Measurements from ENCODE around the gene EEF1AKMT1. TPM values are rescaled to one million over a fixed set of nuclear protein-coding genes. Genes with fewer than 3 reads are reported as not detected.

EEF1AKMT1 gene
- total and polyA plus RNA-seq, 10 of the 15 experiments (the other 5 are each of a cell fraction or from before 2014, with no cell fraction given): 7.9 to 44.5 (median 11.0) TPM

DNA sequence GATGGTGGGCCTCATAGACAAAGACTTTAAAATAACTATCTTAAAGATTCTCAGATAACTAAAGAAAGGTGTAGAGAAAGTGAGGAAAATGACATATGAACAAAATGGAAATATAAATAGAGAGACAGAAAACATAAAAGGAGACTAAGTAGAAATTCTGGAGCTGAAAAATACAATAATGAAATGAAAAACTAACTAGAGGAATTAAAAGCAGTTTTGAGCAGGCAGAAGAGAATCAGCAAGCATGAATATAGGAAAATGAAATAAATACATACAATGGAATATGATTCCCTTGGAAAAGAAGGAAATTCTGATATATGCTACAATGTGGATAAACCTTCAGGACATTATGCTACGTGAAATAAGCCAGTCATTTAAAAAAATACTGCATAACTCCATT, 3.9 kb downstream of the EEF1AKMT1 start:
- H3K27me3 ChIP-seq (replicated peaks in 1 of 2; ENCODE audit: control insufficient read depth in 2 of 2, insufficient read depth in 2 of 2, low read length in 1 of 2): no peaks in the 10 kb centered on the region
- peaks cover 0 to 5% of the 10 kb centered on the region in 2 experiments; a peak in 1 of 4 replicates for H3K36me3 ChIP-seq (ENCODE audit: control insufficient read depth in 2 of 2, insufficient read depth in 2 of 2, low read length in 1 of 2)
- CTCF ChIA-PET: no interaction called here
- FAIRE-seq (no peak), DNase-seq (ENCODE audit: low read depth, low spot score) (no peak), ATAC-seq (no peak)
- peaks cover 10% of the 10 kb centered on the region; the same call in 2 of the 3 replicates for H3K9me3 ChIP-seq (replicated peaks; ENCODE audit: control insufficient read depth, insufficient read depth, low read length)
- no TSS peak for BruUV-seq (replicated peaks)
- POLR2A ChIA-PET: interaction anchor here (0.6 kb wide), 1 partner anchor 226 kb away, joined by 3 read pairs; no protein-coding TSS in a partner anchor
- no peak overlapping the region for H3K4me2 ChIP-seq (ENCODE audit: control insufficient read depth, insufficient read depth)
- in situ Hi-C loops (cut with MboI) (no loop called here), intact Hi-C loops (cut with micrococcal nuclease; ENCODE audit: unreplicated experiment) (loop anchor here (1.0 to 5.0 kb wide), 2 partner anchors 27 to 273 kb away; no protein-coding TSS in a partner anchor)
- H3K27ac ChIP-seq (ENCODE audit: control insufficient read depth, insufficient read depth): no peak overlapping the region
- SMC1A ChIA-PET (ENCODE audit: uncharacterized antibody, unreplicated experiment): no interaction called here
- H3K4me1 ChIP-seq (ENCODE audit: control insufficient read depth, insufficient read depth, low read length): peaks cover 4% of the 10 kb centered on the region; the same call in 1 of the 2 replicates
- no peak overlapping the region for H3K9ac ChIP-seq (ENCODE audit: control insufficient read depth, insufficient read depth, low read length)
- TF ChIP-seq CBX5 (IDR thresholded peaks at IDR 0.05; ENCODE audit: low read depth) (0 out of 2 replicates have a peak, but pooled peaks have one; percentile 60), WRNIP1 (IDR thresholded peaks at IDR 0.05; ENCODE audit: borderline replicate concordance, low read depth, low read length) (no peak), RFX5 (IDR thresholded peaks at IDR 0.05; ENCODE audit: low read depth, low read length) (no peak)
- 94% methylated on average over 1 of the region's 1 CpG for WGBS (ENCODE audit: insufficient coverage, insufficient replicate concordance, low lambda C conversion rate, missing lambda C conversion rate)
- H3K79me2 ChIP-seq (ENCODE audit: control insufficient read depth, insufficient read depth, low read length): peaks cover 18% of the 10 kb centered on the region
- H4K20me1 ChIP-seq (ENCODE audit: control insufficient read depth, insufficient read depth): no peaks in the 10 kb centered on the region
- no peak overlapping the region for H2AFZ ChIP-seq (ENCODE audit: control insufficient read depth, low read depth, low read length)
- RAD21 ChIA-PET (ENCODE audit: unreplicated experiment): no interaction called here
- no peak overlapping the region for H3K4me3 ChIP-seq

DNA sequence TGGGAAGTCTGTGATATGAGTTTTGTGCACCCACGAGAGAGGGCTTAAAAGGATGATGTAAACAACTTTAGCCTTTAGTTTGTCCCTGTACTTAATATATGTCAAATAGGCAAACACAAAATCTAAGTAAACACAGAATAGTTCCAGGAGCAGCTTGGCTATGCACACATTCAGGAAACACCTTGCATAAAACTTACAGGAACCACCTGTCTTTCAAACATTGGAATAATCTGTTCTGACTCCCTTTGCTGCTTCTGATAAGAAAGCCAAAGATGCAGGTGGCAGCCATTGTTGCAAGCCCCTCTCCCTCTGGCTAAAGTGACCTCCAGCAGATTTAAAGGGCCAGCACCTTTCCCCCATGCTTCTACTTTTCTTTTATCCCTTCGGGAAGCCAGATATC, 4.7 kb downstream of the EEF1AKMT1 start:
- no peaks in the 10 kb centered on the region for H3K27me3 ChIP-seq (replicated peaks in 1 of 2; ENCODE audit: control insufficient read depth in 2 of 2, insufficient read depth in 2 of 2, low read length in 1 of 2)
- H3K4me3 ChIP-seq: no peak overlapping the region
- ATAC-seq (no peak), DNase-seq (ENCODE audit: low read depth, low spot score) (no peak), FAIRE-seq (no peak)
- intact Hi-C loops (cut with micrococcal nuclease; ENCODE audit: unreplicated experiment) (loop anchor here (1.0 kb wide), 1 partner anchor 26 kb away; no protein-coding TSS in a partner anchor), in situ Hi-C loops (cut with MboI) (no loop called here)
- H3K4me2 ChIP-seq (ENCODE audit: control insufficient read depth, insufficient read depth): no peak overlapping the region
- no peak overlapping the region for H3K9ac ChIP-seq (ENCODE audit: control insufficient read depth, insufficient read depth, low read length)
- no peak for TF ChIP-seq NR2C2 (IDR thresholded peaks at IDR 0.05; ENCODE audit: borderline replicate concordance, control insufficient read depth, insufficient read length, low read depth)
- TF ChIP-seq SUPT20H (IDR thresholded peaks at IDR 0.05; ENCODE audit: borderline replicate concordance, control insufficient read depth, low read depth, low read length): no peak
- TF ChIP-seq MEF2A (IDR thresholded peaks at IDR 0.05; ENCODE audit: insufficient read depth, low read depth, low read length): no peak
- TF ChIP-seq RAD21 (IDR thresholded peaks at IDR 0.05; ENCODE audit: insufficient read depth, low read depth, low read length): no peak
- no peak for TF ChIP-seq CHD1 (IDR thresholded peaks at IDR 0.05; ENCODE audit: low read depth, low read length)
- TF ChIP-seq TCF12 (IDR thresholded peaks at IDR 0.05; ENCODE audit: low read depth, low read length): no peak
- no peak for TF ChIP-seq EED (IDR thresholded peaks at IDR 0.05; ENCODE audit: low read depth)
- TF ChIP-seq RFX5 (IDR thresholded peaks at IDR 0.05; ENCODE audit: low read depth, low read length): no peak
- TF ChIP-seq YBX1 (IDR thresholded peaks at IDR 0.05): no peak
- SMC1A ChIA-PET (ENCODE audit: uncharacterized antibody, unreplicated experiment): no interaction called here
- H4K20me1 ChIP-seq (ENCODE audit: control insufficient read depth, insufficient read depth): no peaks in the 10 kb centered on the region
- H3K4me1 ChIP-seq (ENCODE audit: control insufficient read depth, insufficient read depth, low read length): peaks cover 4% of the 10 kb centered on the region; the same call in 1 of the 2 replicates
- no peak overlapping the region for H3K27ac ChIP-seq (ENCODE audit: control insufficient read depth, insufficient read depth)
- H3K9me3 ChIP-seq (replicated peaks; ENCODE audit: control insufficient read depth, insufficient read depth, low read length): peaks cover 10% of the 10 kb centered on the region; the same call in 2 of the 3 replicates
- peaks cover 0 to 5% of the 10 kb centered on the region in 2 experiments; a peak in 1 of 4 replicates for H3K36me3 ChIP-seq (ENCODE audit: control insufficient read depth in 2 of 2, insufficient read depth in 2 of 2, low read length in 1 of 2)
- H2AFZ ChIP-seq (ENCODE audit: control insufficient read depth, low read depth, low read length): no peak overlapping the region
- no TSS peak for BruUV-seq (replicated peaks)
- POLR2A ChIA-PET: no interaction called here
- H3K79me2 ChIP-seq (ENCODE audit: control insufficient read depth, insufficient read depth, low read length): peaks cover 18% of the 10 kb centered on the region
- CTCF ChIA-PET: no interaction called here
- 50% methylated on average over 2 of the region's 2 CpGs for WGBS (ENCODE audit: insufficient coverage, insufficient replicate concordance, low lambda C conversion rate, missing lambda C conversion rate)
- RAD21 ChIA-PET (ENCODE audit: unreplicated experiment): no interaction called here

All from GM12878 (cell line).